IPS-18c (cell line): Measurements from ENCODE around the gene AMDHD1.
"Not testable (repeated sequence)": the region's sequence is repeated elsewhere in the genome, so short reads cannot be mapped to it uniquely, and the experiment has no call there.

ENCODE experiments used
- H3K4me3 ChIP-seq: 2 replicates; pipeline ENCODE4 v1.7.0; 2013; ENCODE audit warnings: low read depth, mild to moderate bottlenecking, low read length, moderate library complexity; ENCODE audit not compliant: insufficient read depth
- H3K9me3 ChIP-seq: one replicate; pipeline ENCODE4 v1.6.1; 2013; ENCODE audit warnings: mild to moderate bottlenecking, low read length, moderate library complexity; ENCODE audit not compliant: control insufficient read depth, insufficient read depth

AMDHD1 gene

DNA sequence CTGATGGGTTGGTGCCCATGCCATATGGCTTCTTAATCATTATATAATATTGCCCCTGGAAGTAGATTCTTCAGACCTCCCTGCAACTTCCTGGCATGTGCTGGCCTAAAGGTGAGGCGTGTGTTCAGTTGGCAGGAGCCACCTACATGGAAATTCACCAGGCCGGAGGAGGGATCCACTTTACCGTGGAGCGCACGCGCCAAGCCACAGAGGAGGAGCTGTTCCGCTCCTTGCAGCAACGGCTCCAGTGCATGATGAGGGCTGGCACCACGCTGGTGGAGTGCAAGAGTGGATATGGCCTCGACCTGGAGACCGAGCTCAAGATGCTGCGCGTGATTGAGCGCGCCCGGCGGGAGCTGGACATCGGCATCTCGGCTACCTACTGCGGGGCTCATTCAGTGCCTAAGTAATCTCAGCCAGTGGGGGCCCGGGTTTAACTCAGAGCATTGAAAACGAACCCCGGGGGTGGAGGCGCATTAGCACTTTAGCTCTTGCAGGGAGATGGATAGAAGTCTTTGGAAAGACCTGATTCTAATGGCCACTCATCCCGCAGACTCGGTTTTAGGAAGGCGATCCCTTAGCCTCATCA lies 13.5 kb downstream of the AMDHD1 start:
- H3K4me3 ChIP-seq = no peak overlapping the region
- H3K9me3 ChIP-seq = no peaks in the 10 kb centered on the region

DNA sequence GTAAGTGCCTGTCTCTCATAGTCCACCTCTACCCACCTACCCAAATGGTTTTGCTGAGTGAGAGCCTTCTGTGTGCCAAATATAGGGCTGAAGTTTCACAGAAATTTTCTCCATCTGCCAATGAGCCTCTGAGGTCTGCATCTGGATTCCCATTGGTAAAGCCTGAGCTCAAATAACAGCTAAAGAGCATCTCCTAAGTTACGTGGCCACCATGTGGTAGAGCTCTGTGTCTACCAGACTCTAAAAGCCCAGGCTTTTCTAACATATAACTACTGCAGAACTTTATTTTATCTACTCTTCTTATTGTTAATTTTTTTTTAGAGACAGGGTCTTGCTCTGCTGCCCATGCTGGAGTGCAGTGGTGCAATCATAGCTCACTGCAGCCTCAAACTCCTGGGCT lies 16.0 kb downstream of the AMDHD1 start:
- no peaks in the 10 kb centered on the region for H3K9me3 ChIP-seq

DNA sequence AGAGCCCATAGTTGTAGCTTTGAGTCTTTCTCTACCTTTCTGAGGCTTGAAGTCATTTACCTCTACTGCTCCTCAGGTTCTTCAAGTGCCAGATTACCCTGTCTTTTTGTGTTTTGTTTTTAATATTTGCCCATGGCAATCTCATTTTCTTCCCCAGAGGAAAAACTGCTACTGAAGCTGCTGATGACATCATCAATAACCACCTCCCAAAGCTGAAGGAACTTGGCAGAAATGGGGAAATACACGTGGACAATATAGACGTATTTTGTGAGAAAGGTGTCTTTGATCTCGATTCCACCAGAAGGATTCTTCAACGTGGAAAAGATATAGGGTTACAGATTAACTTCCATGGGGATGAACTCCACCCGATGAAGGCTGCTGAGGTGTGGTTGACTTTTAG lies 17.1 kb downstream of the AMDHD1 start:
- Histone ChIP-seq H3K4me3 (no peak overlapping the region), H3K9me3 (no peaks in the 10 kb centered on the region)

More for the DNA sequence above, 16.0 kb downstream of the AMDHD1 start:
- no peak overlapping the region for H3K4me3 ChIP-seq

DNA sequence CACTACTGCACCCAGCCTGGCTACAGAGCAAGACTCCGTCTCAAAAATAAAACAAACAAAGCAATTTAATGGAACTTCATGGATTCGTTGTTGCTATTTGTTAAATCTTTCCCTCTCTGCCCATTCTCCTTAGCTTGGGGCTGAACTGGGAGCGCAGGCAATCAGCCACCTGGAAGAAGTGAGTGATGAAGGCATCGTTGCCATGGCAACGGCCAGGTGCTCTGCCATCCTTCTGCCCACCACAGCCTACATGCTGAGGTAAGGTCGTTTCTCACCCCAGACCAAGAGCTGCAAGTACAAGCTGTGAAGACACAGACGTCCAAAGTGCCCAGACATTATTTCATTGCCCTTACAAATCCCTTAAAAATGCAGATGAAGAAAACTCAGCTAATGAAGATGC lies 19.1 kb downstream of the AMDHD1 start:
- H3K9me3 ChIP-seq = no peaks in the 10 kb centered on the region
- no peak overlapping the region for H3K4me3 ChIP-seq

DNA sequence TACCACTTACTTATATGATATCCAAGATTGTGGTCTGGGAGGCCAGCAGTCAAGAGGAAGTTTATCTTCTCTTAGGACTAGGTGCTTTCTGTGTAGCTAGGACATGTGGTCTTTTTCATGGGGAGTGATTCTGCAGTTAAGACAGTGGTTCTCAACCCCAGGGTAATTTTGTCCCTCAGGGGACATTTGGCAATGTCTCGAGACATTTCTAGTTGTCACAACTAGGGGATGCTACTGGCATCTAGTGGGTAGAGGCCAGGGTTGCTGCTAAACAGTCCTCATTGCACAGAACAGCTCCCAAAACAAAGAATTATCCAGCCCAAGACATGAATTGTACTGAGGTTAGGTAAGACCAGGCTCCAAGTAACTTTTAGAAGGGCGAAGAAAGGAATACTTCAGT lies 20.0 kb downstream of the AMDHD1 start:
- H3K4me3 ChIP-seq = no peak overlapping the region
- no peaks in the 10 kb centered on the region for H3K9me3 ChIP-seq

DNA sequence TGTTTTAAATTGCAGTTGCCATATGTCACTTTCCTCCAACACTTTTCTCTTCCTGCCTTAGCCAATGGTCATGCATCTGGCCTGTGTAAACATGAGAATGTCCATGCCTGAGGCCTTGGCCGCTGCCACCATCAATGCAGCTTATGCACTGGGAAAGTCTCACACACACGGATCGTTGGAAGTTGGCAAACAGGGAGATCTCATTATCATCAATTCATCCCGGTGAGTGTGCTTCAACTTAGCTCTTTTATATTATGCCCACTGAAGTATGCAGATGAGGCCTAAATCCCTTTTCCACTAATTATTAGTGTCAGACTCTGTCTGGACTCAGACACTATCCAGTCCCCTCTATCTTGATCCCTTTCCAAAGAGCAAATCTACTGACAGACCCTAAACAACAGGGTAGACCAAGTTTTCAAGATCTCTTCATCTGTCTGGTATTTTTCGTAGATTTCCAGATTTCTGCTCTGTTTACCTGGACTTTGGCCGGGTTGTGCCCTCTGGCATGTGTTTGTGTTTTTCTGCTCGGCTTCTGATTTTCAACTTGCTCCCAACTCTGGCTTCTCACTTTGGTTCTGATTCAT lies 23.2 kb downstream of the AMDHD1 start:
- Histone ChIP-seq H3K9me3 (no peaks in the 10 kb centered on the region), H3K4me3 (no peak overlapping the region)

DNA sequence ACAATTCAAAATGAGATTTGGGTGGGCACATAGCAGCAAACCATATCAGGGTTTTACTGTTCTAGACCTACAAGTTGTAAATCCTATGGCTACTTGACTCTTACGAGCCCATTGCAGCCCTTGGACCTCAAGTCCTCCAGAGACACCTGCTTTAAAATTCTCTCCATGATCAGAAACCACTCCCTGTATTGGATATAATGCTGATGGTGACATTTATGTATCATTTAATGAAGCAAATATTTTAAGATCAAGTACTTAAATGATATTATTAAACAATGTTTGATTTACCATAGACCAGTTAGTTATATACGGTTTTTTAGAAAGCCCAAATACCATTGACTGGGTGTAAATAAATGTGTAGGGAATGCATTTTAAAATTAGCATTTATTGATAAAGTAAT lies 24.2 kb downstream of the AMDHD1 start:
- Histone ChIP-seq H3K9me3 (no peaks in the 10 kb centered on the region), H3K4me3 (no peak overlapping the region)

DNA sequence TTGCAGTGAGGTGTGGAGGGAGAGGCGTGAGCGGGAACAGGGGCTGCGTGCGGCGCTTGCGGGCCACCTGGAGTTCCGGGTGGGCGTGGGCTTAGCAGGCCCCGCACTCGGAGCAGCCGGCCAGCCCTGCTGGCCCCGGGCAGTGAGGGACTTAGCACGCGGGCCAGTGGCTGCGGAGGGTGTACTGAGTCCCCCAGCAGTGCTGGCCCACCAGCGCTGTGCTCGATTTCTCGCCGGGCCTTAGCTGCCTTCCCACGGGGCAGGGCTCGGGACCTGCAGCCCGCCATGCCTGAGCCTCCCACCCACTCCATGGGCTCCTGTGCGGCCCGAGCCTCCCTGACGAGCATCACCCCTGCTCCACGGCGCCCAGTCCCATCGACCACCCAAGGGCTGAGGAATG lies 26.0 kb downstream of the AMDHD1 start:
- H3K9me3 ChIP-seq = not testable (repeated sequence)

DNA sequence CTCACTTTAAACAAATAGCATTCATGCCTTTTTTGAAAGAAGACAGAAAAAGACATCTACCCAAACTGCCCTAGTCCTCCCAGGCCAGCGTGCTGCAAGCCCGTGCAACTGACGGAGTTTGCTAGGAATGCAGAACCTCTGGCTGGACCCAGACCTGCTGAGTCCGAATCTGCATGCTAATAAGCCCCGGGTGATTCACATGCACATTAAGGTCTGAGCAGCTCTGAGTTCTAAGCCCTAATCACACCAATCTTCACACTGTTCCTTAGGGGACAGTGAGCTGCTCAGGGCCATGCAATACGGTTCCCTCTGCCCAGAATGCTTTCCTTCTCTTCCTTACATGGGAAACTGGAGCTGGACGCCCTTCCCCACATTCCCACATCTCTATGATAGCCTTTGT lies 27.8 kb downstream of the AMDHD1 start:
- Histone ChIP-seq H3K4me3 (no peak overlapping the region), H3K9me3 (no peaks in the 10 kb centered on the region)

More for the DNA sequence above, 26.0 kb downstream of the AMDHD1 start:
- not testable (repeated sequence) for H3K4me3 ChIP-seq

DNA sequence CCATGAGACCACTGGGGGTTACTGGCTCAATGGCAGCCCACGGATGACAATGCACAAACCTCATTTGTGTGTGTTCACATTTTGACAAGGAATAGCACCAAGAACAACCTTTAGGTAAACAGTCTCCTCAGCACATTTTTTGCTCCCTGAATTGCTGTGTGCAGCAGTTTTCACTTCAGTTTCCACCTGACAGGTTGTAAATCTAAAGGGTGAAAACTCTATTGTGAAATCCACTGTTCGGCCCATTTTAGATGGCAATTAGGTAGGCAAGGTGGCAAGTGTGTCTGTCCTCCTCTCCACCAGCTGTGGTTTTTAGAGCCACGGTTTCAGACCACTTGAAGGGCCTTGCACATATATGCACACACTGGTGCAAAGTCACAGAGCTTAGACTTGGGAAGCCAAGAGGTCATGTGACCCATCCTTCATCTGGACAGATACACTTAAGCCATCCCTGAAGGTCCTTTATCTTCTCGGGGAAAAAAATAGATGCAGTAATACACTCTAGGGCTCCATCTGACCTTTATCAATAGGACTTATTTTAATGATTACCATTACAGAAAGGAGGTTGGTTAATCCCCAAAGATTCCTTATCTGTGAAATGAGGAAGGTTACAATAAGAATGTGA lies 29.8 kb downstream of the AMDHD1 start:
- H3K4me3 ChIP-seq = no peak overlapping the region
- H3K9me3 ChIP-seq = no peaks in the 10 kb centered on the region

DNA sequence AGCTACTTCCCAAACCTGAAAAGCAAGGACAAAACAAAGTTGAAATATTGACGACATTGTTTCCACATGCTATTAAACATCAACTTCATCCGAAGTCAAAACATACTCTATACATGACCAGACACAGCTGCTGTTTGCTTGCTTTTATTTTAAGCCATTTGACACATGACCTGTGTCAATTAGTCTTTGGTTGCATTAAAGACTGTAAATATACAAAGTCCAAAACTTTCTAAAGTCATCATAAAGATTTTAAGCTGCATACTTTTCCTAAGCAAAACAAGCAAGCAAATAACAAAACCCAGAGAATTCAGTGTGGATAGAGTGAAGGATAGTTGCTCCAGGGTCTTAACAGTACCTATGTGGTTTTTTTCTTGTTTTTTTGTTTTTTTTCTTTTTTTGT lies 31.2 kb downstream of the AMDHD1 start:
- Histone ChIP-seq H3K4me3 (no peak overlapping the region), H3K9me3 (no peaks in the 10 kb centered on the region)

DNA sequence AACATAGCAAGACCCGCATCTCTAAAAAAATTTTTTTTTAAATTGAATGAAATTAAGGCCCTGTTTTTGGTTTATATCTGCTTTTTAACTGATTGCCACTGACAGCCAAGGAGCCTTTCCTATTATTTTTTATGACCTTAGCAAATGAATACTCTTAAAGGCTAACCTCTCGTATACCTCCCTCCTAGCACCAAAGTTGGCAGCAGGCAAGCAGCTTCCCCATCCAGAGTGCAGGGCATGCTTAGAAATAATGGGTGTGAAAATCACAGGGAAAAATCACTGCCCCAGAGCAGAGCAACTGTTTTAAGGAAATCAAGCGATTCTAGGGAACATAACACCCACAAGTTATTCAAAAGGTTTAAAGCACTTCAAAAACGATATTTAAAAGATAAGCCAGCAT lies 32.4 kb downstream of the AMDHD1 start:
- Histone ChIP-seq H3K4me3 (no peak overlapping the region), H3K9me3 (no peaks in the 10 kb centered on the region)

DNA sequence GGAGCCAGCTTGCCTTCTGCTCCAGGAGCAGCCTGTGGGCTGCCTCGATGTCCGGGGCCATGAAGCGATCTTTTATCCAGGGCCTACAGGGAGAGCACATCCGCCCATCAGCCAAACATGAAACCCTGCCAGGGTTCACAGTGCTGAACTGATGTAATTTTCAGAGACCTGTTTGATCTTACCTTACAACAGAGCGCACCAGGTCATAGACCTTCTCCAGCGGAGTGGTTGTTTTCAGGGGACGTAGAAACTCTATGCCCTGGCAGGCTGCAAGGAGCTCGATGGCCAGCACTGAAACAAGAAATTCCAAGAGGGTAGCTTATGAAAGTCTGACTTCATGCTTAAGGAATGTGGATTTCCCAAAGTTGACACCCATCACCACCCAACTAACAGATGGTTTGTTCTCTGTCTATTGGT lies 33.3 kb downstream of the AMDHD1 start:
- no peak overlapping the region for H3K4me3 ChIP-seq
- no peaks in the 10 kb centered on the region for H3K9me3 ChIP-seq

DNA sequence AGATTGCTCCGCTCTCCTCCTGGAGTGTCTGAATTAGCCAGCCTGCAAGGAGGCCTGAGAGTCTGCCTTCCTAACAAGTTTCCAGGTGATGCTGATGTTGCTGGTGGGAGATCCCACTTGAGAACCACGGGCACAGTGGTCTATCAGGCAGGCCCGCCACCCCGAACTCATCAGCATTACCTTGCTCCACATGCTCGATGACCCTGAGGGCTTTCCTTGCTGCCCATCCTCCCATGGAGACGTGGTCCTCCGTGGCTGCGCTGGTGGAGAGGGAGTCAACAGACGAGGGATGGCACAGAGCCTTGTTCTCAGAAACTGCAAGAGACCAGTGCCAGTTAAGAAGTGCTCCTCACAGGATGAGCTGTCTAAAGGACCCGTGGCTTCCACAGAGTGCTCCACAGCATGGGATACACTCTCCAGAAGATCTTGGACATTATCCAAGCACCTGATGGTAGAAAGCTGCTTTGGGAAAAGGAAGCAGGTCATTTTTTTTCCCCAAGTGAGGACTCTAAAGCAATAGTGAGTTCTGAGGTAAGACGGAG lies 34.7 kb downstream of the AMDHD1 start:
- H3K9me3 ChIP-seq = no peaks in the 10 kb centered on the region
- H3K4me3 ChIP-seq = no peak overlapping the region

DNA sequence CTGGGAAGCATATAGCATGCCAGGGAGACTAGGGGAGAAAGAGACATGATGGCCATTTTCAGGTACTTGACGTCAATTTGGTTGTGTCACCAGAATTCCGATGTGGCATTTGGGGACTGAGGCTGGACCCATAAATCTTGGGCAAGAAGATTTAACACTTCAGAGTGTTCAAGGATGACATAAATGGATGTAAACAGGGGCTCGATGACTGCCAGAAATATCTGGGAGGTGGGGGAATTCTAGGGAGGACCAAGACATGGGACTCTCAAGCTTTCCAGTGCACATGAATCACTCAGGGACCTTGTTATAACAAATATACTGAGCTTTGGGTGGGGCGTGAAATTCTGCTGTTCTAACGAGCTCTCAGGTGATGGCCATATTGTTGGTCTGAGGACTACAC lies 35.2 kb downstream of the AMDHD1 start:
- Histone ChIP-seq H3K4me3 (no peak overlapping the region), H3K9me3 (no peaks in the 10 kb centered on the region)

DNA sequence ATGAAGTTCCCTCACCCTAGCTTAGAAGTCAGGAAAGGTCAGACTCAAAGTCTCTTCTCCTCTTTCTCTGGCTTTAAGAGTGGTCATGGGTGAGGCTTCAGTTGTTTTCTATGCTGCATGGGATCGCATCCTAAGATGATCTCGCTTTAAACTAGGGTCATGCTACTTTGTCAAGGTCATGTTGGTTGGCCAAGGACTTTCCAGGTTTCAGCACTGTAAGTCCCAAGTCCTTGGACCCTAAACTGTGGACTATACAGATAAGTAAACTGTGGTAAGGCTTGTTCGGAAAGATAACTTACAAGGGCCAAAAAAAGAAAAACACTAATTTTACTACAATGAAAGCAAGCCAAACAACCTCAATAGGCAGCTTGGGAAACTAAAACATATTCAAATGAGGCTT lies 35.6 kb downstream of the AMDHD1 start:
- H3K9me3 ChIP-seq = no peaks in the 10 kb centered on the region

DNA sequence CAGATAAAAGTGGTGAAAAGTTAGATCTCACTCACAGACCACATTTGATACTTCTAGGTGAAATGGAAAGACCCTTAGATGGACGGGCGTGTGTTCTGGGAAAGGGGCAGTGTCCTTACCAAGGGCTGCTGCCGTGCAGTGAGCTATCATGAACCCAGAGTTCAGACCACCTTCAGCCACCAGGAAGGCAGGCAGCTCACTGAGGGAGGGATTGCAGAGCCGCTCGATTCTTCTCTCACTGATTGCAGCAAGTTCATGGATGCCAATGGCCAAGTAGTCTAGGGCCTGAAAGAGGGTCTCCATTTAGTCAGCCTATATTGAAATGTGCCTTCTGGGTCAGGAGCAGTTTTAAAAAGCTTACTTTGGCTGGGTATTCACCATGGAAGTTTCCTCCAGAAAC lies 37.3 kb downstream of the AMDHD1 start:
- H3K4me3 ChIP-seq = no peak overlapping the region

More for the DNA sequence above, 35.6 kb downstream of the AMDHD1 start:
- H3K4me3 ChIP-seq = no peak overlapping the region

DNA sequence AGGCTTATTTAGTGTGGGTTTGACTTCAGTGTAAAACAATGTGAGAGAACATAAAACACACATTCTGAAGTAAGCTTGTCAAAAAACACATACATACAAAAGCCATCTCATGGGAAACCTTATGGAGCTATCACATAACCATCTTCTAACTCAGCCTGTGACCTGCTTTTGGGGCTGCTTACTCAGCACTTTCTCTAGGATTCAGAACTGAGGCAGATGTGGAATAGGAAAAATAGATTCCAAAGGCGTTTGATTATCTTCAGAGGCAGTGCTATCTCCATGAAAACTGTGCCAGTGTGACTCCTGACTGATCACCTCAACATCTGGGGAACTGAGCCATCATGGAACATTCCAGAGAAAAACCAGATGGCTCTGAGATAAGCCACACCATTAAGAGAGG lies 39.5 kb downstream of the AMDHD1 start:
- no peak overlapping the region for H3K4me3 ChIP-seq
- no peaks in the 10 kb centered on the region for H3K9me3 ChIP-seq

More for the DNA sequence above, 37.3 kb downstream of the AMDHD1 start:
- H3K9me3 ChIP-seq = no peaks in the 10 kb centered on the region
